Fibroblast of gingiva (primary cell): ENCODE data around the gene DENND5A.
A peak's percentile ranks its signal among the peaks of the same experiment; 100 is the strongest.

Experiments
- DNase-seq: peaks from one replicate; pipeline ENCODE4 v3.0.0-alpha.2; 2011; ENCODE audit warnings: low read depth

DENND5A gene

DNA sequence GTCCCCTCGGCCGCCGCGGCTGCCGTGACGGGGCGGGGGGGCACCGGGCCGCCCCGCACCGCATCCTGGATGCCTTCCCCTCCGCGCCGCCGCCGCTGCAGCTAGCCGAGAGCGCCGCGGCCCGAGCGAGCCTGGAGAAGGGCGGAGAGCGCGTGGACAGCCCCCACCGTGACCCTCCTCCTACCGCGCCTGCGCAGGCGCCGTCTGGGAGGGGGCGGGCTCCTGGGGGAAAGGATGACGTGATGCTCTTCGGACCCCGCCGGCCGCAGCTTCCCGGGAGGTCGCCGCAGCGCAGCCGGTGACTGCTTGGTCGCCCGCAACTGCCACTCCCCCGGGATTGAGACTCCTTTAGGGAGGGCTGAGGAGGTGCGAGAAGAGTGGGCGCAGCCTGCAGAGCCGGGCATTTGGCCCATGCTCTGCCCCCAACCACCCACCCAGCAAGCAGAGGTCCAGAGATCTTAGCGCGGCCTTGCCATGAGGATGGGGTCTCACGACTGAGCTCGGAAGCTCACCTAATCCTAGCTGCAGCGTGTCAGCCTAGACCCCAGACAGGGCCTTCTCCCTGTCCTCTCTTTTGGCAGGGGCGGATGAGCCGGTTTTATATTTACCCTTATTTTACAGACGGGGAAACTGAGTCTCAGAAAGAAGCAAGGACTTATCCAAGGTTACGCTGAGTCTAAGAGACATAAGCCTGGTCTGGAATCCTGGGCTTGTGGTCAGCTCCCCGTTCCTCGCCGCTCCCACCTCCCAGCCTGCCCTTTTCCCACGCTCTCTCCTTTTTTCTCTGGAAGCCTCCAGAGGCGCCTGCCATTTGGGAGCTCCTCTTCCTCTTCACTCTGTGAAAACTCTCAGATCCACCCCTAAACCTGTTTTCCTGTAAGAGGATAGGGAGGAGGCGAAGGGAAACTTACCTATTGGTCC is at the start of gene DENND5A:
Gene DENND5A, minus strand, starts transcription at position 140 of the 921 bp plus-strand sequence. CDS start 281 bp downstream, outside the sequence.
- DNase-seq: peak; percentile 83

DNA sequence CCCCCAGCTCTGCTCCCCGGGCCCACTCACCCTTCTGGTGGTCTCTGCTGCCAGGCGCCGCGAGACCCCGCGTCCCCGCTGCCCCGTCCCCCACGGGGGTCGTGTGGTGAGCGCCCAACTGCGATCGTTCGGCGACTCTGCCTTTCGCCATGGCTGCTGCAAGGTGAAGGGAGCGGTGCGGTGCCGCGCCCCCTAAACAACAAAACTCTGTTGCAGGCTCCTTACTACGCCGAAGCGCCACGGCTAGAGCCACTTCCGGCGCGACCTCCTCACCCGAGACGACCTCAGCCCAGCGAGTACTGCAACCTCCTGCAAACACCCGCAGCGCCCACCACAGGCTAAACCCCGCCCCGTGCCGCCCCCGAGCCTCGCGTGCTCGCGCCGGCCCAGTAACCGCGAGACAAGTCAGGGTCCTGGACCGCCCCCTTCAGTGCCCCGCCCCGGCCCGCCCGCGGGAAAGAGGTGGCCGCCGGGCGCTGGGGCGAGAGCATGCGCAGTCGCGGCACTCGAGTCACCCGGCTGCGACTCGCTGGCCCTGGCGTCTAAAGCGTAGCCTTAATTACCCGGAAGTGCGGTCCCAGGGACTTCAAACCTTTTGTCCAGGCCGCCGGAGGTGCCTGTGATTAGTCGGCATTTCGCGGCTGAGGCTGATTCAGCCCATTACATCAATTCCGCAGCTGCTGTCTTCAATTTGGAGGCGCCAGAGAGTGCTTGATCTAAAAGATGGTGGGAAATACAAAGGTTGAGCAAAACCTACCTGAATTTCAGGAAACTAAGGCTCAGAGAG is 49.3 kb upstream of the DENND5A start, which contains the start of gene TMEM41B:
Gene TMEM41B, minus strand, starts transcription at position 303 of the 787 bp plus-strand sequence. Its CDS starts 152 bp downstream, at position 151.
- DNase-seq: peak; percentile 98

DNA sequence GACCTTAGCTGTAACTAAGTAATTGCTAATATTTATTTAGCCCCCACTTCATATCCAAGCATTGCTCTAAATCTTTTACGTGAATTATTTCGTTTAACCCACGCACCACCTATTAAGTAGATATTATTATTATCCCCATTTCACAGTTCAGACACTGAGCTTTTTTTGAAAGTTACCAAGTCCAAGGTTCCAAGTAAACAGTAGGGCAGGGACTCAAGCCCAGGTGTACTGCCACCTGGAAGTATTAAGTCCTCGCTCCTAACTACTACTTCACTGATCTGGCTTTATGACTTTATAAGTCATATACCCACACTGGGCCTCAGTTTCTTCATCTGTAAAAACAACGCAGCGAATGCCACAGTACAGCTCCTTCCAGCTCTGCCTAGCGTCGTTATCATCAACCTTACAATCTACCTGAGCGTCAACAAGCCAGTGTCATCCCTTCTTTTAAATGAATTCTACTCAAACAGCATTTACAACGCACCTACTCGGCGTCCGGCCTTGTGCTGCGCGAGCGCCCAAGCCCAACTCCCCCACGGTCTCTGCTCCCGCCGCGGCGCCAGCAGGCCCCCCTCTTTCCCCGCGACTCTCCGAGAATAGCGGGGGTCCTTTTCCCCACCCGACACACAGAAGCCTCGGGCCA is 48.6 kb upstream of the DENND5A start:
- DNase-seq: no peak

DNA sequence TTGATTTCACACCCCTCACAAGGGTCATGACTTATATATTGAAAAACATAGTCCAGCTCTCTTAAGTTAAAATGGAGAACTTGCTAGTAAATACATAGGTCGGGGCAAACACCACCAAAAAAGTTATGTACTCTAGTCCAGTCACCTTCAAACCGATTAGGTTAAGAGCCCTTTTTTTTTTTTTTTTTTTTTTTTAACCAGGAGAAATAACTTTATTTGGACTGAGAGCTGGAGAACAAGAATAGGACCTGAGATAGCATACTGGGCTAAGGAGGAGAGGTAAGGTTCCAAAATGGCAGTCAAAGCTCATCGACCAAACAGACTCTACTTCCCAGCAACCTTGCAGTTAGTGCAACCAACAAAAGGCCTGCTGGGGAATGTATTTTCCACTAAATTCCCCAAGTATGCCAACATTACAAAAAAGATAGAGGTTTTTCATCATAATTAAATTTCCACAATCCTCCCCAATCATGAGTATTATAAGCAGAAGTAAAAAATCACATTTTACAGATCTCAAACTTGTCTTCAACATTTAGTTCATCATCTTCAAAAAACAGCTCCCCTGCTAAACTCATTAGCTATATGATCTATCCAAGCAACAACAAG is 45.4 kb upstream of the DENND5A start:
- DNase-seq: no peak

DNA sequence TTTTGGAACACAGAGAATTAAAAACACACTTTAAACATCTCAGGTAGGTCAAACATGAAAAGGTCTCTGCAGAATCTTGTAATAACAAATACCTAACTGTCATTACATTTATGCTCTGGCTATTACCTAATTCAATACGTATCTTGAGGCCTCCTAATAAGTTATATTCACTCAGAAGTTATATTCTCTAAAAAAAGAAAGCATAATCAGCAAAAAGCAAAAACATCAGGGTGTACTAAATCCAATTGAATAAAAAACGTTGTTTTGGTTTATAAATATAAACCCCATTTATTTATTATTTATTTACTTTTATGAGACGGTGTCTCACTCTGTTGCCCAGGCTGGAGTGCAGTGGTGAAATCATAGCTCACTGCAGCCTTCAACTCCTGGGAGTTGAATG is 39.0 kb upstream of the DENND5A start:
- DNase-seq: no peak

DNA sequence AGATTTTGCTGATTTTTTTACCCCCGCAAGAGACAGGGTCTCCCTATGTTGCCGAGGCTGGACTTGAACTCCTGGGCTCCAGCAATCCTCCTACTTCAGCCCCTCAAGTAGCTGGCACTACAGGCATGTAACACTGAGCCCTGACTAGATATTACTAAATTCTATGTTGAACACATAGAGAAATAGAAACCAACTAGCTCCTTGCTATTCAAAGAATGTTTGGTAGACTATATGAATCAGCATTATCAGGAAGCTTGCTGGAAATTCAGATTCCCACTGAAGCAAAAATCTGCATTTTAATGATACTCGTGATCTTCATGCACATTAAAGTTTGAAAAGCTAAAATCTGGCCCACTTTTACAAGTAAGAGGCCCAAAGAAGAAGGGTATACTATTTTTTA is 37.3 kb upstream of the DENND5A start:
- DNase-seq: no peak

DNA sequence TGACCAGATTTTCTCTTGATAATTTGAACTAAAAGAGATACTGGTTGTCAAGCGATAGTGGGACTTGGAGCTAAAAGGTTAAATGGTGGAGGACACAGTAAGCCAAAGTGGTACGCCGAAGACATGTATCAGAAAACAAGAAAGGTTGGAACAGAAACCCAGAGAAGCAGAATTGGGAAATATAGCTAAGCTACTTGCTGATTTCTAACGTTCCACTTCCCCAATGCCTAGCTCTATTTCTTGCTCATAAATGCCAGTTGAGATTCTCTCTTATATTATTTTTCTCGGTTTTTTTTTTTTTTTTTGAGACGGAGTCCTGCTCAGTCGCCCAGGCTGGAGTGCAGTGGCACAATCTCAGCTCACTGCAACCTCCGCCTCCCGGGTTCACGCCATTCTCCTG is 36.6 kb upstream of the DENND5A start:
- DNase-seq: no peak

DNA sequence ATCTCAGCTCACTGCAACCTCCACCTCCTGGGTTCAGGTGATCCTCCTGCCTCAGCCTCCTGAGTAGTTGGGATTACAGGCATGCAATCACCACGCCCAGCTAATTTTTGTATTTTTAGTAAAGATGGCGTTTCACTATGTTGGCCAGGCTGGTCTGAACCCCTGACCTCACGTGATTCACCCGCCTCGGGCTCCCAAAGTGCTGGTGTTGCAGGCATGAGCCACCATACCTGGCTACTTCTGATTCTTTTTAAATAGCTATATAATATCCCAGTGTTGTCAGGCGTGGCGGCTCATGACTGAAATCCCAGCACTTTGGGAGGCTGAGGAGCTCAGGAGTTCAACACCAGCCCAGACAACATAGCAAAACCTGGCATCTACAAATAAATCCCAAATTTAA is 28.5 kb upstream of the DENND5A start:
- DNase-seq: no peak

DNA sequence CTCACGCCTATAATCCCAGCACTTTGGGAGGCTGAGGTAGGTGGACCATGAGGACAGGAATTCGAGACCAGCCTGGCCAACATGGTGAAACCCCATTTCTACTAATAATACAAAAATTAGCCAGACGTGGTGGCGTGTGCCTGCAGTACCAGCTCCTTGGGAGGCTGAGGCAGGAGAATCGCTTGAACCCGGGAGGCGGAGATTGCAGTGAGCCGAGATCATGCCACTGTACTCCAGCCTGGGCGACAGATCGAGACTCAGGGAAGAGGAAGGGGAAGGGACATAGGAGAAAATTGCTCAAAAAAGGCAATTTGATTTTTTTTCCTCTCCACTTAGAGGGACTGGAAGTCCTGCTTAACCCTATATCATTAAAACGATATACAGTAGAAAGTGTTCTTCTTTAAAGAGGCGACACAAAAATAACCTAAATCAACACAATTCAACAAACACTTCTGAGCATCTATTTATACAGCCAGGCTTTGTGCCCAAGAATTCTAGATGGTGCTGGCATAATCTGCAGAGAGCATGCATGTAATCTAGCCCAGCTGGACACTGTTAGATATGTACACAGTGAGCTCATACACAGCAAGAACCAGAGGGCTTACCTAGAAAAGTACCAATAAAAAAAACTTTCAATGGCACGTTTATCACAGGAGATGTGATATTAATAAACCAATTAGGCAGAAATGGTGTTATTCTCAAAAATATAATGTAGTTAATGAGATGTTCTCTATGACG is 20.9 kb upstream of the DENND5A start:
- peak; percentile 34 for DNase-seq

DNA sequence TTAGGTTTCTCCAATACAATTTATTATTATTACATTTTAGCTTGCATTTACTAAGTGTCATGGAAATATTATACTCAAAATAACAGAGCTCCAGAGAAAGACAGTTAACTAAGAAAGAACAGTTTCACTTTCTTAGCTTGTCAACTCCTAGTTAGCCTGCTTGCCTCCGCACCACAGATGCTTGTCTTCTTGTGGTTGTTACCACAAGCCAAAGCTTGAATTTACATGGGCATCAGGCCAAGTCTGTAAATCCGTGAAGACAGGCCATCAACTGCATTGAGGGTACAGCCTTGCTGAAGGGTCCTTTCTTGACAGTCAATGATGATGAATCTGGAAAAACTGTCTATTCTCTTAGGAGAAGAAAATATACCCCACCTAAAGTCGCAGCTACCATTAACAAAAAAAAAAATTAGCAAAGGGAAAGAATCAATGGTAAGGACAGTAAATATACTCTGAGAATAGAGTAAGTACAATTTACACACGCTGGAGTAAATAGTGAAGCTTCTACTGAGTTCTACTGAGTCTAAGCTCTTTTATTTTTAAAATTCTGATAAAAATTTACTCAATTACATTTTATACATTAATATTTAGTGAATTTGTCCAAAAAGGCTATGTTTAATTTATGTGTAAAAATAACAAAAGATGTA is 15.6 kb upstream of the DENND5A start:
- peak; percentile 37 for DNase-seq

DNA sequence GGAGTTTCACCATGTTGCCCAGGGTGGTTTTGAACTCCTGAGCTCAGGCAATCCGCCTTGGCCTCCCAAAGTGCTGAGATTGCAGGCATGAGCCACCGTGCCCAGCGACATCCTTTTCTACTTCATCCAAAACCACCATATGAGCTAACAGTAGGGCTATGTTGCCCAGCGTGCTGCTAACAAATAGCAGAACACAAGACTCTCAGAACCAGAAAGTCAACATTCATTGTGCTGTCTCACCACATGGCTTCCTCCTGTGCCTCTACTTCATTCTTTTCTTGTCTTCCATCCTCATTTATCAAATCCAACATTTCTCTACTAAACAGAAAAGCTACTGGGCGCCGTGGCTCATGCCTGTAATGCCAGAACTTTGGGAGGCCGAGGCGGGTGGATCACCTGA is 12.0 kb upstream of the DENND5A start:
- no peak for DNase-seq

DNA sequence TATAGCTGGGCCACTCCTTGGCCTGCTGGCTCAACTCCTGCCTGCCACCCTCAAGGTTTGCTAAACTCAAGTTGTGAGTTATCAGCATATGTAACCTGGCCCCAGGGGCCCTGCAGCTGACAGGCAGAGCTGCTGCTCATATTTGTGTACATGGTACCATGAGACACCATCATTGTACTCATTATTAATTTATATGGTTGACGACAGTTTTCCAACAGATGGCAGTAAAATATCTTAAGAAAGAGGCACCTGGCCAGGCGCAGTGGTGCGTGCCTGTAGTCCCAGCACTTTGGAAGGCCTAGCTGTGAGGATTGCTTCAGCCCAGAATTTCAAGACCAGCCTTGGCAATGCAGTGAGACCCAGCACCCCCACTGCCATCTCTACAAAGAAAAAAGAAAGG is 11.4 kb upstream of the DENND5A start:
- no peak for DNase-seq

DNA sequence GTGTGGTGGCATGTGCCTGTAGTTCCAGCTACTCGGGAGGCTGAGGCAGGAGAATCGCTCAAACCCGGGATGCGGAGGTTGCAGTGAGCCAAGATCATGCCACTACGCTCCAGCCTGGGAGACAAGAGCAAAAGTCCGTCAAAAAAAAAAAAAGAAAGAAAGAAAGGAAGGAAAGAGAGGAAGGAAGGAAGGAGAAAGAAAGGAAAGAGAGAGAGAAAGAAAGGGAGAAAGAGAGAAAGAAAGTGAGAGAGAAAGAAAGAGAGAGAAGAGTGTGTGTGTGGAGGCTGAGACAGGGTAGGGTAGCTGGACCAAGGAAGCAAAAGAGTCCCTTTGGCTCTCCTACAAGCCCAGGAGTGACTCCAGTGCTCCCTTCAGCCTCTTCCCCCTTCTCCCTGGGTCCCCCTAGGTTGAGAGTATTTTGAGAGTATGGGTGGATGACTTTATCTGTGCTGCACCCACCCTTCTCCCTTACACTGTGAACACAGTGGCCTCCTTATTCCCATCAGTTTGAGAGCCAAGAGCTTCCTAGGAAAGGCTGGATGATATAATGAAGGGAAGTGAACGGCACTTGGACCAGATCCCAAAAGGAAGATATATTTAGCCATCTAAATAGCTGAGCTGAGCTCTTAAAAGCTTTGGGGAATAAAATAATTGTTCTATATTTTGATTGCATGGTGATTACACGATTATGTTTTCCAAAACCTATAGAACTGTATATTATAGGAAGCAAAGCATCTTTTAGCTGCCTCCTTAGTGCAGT is 9.5 kb upstream of the DENND5A start:
- DNase-seq: no peak

DNA sequence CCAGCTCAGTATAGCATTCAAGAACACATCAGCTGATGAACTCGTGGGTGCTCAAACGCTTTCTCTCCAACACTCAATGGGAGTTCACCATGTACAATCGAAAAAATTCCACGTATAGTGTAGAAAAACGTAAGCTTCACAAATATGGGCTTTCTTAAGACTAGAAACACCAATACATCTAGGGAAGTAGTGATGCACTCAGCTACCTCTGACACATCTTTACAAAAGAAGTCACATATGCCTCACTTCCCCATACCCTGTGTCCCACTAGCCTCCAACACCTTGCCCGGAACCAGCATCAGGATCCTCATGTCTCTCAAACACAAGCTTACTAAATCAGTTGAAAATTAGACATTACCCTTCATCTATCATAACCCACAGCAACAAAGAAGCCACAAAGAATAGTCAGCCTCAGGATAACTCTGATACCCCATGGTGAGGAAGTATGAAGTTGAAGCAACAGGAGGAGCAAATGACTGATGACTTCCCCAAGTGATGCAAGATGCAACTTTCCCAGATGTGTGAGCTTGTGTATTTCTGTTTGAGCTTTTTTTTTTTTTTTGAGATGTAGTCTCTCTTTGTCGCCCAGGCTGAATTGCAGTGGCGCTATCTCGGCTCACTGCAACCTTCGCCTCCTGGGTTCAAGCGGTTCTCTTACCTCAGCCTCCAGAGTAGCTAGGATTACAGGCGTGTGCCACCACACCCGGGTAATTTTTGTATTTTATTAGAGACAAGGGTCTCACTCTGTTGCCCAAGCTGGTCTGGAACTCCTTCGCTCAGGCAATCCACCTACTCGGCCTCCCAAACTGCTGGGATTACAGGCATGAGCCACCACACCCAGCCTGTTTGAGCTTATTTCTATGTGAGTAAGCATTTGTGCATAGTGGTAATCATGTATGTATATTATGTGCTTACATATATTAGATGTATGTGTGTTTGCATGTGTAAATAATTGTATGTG is 8.5 kb upstream of the DENND5A start:
- peak; percentile 44 for DNase-seq

DNA sequence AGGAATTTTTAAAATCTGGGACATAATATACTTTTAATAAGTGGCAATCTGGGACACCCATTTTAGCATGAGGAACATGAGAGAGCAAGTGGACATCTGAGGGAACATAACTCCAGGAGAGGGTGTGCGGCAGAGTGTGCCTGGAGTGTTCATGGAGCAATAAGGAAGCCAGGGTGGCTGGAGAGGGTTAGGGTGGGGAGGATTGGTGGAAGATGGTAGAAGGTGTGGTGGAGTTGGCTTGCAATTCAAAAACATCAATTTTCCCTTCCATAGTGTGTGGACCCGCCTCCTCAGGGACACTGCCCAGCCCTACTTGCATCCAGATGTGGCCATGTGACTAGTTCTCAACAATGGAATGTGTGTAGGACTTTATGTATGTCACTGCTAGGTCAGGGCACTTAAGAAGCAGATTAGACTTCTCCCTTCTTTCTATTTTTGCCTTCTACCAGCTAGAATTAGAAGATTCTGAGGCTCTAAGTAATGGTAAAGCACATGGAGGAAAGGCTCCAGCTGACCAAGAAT is 4.4 kb upstream of the DENND5A start:
- DNase-seq: peak; percentile 24

DNA sequence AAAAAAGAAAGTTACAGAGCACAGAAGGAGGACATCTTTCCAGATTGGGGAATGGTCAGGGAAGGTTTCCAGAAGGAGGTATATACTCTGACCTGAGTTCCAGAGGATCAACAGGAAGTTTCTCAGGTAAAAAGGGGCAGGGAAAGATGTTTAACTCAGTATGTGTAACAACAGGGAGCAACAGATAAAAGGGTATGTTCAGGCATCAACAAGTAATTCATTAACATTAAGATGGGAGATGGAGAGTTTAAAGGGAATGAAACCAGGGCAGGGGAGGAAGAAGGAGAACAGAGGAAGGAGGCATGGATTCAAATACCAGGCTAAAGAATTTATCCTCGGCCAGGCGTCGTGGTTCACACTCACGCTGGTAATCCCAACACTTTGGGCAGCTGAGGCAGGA is 2.5 kb upstream of the DENND5A start:
- no peak for DNase-seq

DNA sequence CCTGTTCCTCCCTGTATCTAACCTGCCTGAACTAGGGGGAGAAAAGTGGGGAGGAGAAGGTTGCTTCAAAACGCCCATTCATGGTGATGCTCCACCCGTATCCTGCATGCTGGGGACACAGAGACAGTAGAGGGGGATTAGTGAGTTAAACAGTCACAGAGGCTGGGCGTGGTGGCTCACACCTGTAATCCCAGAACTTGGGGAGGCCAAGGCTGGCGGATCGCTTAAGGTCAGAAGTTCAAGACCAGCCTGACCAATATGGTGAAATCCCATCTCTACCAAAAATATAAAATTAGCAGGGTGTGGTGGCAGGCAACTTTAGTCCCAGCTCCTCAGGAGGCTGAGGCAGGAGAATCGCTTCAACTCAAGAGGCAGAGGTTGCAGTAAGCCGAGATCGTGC is 1.8 kb upstream of the DENND5A start:
- DNase-seq: no peak

DNA sequence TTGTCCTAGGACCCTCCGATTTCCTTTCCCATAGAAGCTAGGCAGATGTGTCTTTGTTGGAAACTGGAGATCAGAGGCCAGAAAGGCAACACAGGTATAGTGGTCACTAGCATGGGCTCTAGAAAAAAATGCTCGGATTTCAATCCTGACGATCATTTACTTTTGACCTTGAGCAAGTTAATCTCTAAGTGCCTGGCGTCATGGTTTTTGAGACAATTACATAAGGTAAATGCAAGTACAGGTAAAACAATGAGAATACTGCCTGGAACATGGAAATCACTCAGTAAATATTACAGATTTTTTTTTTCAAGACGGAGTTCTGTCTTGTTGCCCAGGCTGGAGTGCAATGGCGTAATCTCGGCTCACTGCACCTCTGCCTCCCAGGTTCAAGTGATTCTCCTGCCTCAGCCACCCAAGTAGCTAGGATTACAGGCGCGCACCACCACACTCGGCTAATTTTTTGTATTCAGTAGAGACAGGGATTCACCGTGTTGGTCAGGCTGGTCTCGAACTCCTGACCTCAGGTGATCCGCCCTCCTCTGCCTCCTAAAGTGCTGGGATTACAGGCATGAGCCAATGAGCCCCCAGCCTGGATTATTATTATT is 1.1 kb upstream of the DENND5A start:
- no peak for DNase-seq
